GM18868 (cell line): ENCODE data around the gene CHI3L1.

Experiments used
- ATAC-seq: cut with Tn5 transposase; IDR thresholded peaks from one replicate; pipeline ENCODE4 v1.9.1; 2021; ENCODE audit warnings: mild to moderate bottlenecking, moderate library complexity; ENCODE audit not compliant: unreplicated experiment

Gene CHI3L1

DNA sequence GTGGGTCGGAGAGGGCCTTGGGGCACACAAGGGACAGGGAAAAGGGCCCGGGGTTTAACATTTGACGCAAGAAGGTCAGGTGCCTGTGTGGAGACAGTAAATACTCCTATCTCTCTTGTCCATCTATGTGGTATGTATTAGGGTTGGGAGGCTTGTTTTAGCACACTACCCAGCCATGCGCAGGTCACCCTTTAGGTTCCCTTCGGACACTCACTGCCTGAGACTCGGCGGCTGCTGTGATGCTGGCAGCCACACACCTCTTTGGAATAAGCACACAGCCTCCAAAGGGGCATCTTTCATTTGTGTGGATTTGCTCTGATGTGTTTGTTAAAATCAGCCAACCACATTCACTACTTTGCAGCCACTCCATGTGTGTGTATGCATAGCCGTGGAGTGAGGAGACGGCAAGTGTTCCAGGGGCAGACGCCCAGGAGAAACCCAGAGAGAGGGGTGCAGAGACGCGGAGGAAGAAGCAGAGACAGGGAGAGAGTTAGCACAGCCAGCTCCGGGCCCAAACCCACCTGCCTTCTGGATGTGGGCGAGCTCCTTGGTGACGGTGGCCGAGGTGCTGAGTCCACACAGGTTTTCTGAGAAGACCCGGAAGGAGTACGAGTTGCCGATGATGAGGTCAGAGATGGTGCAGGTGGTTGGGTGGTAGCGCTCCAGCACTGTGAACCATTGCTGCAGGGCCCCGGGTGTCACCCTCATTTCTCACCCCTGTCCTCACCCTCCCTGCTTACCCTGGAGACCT, 16.6 kb downstream of the CHI3L1 start:
- no peak for ATAC-seq

DNA sequence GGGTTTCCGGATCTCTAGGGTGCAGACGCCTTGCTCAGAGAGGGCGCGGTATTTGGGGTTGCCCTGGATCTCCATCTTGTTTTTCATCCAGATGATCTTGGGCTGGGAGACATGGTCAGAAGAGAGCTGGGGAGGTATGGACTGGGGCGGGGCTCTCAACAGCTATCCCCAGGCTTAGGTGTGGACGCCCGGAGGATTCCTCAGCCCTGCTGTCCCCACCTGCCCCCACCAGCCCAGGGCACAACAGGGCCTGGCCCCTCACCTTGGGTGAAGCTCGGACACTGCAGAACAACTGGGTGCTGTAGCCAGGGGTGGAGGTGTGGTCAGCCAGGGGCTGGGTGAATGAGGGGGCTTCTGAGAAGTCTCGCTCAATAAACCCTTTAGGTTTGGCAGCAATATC, 17.5 kb downstream of the CHI3L1 start:
- ATAC-seq, result no peak

DNA sequence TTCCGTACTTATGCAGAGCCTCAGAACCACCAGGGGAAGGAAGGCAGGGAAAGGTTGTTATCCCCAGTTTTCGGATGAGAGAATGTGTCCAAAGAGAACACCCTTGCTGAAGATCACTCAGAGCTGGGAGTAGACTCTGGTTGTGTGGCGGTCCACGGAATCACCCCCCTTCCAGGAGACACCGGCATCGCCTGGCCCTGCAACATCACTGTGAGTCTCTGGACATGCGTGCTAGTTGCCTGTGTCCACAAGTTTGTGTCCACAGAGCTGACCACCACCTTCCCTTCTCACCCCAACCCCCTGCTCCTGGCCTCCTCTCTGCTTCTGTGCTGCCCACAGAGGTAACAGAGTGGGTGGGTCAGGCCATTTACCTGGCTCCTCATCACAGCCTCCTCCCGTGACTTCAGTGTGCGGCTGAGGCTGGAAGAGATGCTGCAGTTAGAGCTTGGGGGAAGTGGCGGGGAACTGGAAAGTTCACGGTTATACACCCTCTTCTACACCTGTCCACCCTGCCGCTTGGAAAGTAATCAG, 18.2 kb downstream of the CHI3L1 start:
- no peak for ATAC-seq

DNA sequence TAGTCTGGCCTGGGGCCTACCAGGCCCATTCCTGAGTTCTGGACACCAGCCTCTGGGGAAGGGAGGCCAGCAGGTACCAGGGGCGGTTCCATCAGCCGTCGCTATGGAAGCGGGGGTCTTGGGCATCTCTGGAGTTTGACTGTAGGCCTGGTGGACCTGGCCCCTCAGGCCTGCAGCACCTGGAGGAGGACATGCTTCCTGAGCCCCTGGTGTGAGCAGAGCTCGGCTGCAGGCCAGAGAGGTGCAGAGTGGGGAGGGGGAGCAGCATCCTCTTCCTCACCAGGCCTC, 18.6 kb downstream of the CHI3L1 start:
- no peak for ATAC-seq

DNA sequence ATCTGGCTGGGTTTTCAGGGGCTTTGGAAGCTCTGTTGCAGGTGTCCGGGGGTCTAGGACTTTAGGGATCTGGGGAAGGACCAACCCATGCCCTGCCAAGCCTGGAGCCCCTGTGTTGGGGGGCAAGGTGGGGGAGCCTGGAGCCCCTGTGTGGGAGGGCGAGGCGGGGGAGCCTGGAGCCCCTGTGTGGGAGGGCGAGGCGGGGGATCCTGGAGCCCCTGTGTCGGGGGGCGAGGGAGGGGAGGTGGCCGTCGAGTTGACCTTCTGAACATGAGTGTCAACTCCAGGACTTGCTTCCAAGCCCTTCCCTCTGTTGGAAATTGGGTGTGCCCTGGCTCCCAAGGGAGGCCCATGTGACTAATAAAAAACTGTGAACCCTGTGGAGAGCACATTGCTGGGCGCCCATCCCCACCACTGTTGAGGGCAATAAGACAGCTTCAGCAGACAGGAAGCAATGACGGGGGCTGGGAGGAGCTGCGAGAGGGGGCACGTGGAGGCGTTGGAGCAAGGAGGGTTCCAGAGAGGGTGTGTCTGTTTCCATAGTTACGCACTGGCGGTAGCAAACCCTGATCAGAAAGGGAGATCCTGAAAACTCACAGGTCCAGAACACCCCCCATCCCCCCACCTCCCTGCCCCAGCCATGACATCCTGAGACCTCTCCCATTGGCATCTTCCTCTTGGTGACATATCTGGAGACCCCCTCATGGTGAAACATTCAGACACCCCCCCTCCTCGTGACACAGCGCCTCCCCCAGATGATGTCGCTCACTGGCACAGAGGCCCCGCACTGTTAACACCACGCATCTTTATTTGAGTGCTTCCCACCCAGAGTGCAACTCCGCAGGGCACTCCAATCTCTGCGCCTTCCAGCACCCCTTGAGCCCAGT, 19.2 kb downstream of the CHI3L1 start:
- no peak for ATAC-seq

DNA sequence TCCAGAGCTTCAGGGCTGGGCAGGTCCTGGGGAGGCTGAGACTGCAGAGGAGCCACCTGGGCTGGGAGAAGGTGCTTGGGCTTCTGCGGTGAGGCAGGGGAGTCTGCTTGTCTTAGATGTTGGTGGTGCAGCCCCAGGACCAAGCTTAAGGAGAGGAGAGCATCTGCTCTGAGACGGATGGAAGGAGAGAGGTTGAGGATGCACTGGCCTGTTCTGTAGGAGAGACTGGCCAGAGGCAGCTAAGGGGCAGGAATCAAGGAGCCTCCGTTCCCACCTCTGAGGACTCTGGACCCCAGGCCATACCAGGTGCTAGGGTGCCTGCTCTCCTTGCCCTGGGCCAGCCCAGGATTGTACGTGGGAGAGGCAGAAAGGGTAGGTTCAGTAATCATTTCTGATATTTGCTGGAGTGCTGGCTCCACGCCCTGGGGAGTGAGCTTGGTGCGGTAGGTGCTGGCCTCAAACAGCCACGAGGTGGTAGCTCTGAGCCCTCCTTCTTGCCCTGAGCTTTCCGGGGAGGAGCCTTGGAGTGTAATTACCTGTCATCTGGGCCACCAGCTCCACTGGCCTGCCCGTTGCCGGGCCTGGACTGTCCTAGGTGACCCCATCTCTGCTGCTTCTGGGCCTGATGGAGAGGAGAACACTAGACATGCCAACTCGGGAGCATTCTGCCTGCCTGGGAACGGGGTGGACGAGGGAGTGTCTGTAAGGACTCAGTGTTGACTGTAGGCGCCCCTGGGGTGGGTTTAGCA, 20.1 kb downstream of the CHI3L1 start:
- ATAC-seq, result no peak

DNA sequence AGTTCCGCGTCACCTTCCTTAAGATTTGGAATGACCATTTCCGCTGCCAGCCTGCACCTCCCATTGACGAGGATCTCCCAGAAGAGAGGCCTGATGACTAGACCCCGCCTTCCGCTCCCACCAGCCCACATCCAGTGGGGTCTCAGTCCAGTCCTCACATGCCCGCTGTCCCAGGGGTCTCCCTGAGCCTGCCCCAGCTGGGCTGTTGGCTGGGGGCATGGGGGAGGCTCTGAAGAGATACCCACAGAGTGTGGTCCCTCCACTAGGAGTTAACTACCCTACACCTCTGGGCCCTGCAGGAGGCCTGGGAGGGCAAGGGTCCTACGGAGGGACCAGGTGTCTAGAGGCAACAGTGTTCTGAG, 20.7 kb downstream of the CHI3L1 start:
- no peak for ATAC-seq

DNA sequence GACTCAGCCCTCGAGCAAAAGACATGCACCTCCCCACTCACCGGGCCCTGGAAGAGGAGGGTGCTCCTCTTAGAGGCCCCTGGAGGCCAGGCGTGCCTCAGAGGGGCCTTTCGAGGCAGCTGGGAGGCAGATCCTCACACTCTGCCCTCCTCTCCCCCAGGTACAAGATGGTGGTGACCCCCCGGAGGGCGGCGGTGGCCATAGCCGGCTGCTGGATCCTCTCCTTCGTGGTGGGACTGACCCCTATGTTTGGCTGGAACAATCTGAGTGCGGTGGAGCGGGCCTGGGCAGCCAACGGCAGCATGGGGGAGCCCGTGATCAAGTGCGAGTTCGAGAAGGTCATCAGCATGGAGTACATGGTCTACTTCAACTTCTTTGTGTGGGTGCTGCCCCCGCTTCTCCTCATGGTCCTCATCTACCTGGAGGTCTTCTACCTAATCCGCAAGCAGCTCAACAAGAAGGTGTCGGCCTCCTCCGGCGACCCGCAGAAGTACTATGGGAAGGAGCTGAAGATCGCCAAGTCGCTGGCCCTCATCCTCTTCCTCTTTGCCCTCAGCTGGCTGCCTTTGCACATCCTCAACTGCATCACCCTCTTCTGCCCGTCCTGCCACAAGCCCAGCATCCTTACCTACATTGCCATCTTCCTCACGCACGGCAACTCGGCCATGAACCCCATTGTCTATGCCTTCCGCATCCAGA, 21.3 kb downstream of the CHI3L1 start:
- ATAC-seq, result no peak

DNA sequence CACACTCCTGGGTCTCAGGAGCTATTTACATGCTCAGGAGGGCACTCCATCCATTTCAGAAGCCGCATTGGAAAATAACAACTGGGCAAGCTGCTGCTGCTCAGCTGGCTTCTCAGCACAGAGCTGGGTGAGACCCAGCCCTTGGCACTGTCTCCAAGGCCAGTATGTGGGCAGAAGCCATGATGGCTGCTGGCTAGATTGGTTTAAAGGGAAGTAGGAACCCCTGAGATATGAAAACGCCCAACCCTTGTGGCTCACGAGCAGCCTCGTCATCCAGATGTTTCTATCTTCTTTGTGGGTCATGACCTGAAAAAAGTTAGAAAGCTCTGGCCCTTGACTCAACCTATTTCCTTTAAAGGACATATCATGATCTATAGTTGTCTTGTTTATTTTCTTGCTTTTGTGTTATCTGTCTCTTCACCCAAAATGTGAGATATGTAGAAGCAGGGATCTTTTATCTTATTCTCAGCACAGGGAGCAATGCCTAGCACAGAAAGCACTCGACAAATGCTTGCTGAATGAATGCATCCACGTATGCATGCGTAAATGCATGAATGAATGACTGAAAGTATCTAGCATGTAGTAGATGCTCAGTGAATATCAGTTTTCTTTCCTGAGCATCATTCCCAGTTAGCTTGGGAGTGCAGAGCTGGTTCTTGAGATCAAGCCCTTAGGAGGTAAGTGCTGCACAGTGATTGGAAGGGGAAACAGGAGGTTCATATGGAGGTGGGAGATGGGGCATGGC, 22.4 kb downstream of the CHI3L1 start:
- no peak for ATAC-seq

DNA sequence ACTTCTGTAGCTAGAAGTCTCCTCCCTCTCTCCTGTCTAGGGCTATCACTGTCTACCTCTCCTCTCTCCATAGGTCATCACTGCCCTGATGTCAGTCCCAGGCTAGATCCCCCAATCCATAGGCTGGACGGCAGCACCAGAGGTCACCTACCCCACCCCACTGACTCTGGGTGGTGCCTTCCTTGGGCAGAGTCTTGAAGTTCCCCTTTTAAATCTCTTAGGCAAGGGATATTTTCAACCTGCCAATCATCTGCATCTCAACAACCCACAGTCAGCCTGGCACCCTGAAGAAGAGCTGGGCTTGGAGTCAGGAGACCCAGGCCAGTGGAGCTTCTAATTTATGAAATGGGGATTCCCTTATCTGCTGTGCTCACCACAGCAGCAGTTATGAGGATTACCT, 24.1 kb downstream of the CHI3L1 start:
- ATAC-seq, result no peak

DNA sequence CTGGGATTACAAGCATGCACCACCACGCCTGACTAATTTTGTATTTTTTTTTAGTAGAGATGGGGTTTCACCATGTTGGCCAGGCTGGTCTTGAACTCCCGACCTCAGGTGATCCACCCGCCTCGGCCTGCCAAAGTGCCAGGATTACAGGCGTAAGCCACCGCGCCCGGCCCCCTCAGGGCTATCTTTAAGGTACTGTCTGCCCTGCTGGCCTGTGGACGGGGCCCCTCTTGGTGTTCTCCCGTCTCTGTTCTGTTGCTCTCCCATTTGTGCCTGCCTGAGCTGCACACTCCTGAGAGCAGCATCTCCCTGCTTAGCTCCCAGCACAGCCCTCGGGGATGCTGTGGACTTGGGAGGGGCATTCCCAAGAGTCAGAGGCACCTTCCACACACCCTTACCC, 24.8 kb downstream of the CHI3L1 start:
- ATAC-seq, result no peak

DNA sequence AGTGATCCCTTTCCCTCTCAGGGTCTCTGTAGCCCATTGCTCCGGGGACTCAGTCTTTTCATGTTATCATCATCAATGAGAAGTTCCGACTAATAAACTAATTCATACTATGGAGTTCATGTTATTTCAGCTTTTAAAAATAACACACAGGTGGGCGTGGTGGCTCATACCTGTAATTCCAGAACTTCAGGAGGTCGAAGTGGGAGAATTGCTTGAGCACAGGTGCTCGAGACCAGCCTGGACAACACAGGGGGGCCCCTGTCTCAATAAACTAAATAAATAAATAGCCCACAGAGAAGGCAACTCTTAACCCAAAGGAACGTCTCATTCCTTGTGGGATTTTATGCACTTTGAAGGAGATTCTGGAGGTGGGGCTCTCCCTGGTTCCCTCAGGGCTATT, 25.3 kb downstream of the CHI3L1 start:
- ATAC-seq, result no peak

DNA sequence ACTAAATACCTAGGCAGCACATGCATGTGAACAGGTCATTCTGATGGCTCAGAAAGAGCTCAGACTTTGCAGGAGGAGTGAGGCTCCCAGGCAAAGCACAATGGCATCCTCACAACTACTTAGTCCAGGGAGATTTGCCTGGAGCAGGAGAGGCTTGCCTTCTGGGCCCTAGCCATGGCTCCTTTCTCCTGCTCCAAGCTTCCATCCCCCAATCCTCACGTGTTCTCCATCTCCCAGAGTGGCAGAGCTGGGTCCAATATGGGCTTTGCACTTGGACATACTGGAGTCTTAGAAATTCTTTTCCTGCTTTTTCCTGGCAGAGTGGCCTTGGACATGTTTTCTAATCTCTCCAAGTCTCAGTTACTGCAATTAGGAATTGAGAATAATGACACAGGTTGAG, 26.7 kb downstream of the CHI3L1 start:
- ATAC-seq, result no peak

DNA sequence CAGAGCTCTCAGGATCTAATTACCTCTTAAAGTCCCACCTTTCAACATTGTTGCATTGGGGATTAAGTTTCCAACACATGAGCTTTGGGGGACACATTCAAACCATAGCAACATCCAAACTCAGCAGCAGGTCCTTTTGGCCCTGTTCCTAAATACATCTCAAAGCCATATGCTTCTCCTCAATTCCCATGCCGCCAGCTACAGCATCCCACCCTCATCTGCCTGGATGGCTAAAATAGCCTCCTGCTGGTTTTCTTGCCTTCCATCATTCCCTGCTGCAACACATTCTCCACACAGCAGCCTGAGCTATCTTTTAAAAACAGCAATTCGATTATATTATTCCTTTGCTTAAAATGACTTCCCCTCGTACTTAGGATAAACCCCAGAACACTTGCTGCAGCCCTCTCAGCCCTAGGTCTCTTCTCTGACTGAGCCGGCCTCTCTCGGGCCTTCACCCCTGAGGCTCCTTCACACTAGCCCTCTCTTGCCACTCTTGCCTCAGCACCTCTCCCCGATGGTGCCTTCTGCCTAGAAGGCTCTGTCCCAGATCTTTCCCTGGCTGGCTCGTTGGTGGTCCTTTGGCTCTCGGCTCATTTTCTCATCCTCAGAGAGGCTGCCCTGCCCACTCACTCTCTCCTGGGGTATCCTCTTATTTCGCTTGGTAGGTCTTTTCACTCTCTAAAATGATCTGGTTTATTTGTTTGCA, 27.4 kb downstream of the CHI3L1 start:
- no peak for ATAC-seq

DNA sequence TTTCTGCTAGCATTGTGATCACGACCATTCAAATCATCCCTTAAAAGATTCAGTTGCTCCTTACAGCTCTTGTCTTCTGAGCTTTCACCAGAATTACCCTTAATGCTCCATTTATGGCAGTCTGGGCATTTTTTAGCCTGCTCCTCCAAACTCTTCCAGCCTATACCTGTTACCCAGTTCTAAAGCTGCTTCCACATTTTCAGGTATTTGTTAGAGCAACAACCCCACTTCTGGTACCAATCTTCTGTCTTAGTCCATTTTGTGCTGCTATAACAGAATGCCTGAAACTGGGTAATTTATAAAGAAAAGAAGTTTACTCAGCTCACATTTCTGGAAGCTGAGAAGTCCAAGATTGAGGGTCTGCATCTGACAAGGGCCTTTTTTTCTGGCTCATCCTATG, 28.1 kb downstream of the CHI3L1 start:
- ATAC-seq, result no peak

DNA sequence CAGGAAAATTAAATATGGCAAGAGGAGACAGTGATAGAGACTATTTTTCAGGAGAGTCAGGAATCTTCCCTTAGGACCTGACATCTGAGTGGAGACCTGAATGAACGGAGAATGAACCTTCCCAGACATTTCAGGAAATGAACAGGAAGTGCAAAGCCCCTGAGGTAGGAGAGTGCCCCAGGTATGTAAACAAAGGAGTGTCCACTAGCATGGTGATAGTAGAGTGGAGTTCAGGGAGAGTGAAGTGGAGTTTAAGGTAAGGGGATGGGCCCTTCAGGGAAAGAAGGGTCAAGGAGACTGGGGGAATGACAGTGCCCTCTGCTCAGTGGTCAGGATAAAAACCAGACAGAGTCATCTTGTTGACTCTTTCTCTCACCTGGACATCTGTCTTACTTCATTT, 30.2 kb downstream of the CHI3L1 start:
- no peak for ATAC-seq

DNA sequence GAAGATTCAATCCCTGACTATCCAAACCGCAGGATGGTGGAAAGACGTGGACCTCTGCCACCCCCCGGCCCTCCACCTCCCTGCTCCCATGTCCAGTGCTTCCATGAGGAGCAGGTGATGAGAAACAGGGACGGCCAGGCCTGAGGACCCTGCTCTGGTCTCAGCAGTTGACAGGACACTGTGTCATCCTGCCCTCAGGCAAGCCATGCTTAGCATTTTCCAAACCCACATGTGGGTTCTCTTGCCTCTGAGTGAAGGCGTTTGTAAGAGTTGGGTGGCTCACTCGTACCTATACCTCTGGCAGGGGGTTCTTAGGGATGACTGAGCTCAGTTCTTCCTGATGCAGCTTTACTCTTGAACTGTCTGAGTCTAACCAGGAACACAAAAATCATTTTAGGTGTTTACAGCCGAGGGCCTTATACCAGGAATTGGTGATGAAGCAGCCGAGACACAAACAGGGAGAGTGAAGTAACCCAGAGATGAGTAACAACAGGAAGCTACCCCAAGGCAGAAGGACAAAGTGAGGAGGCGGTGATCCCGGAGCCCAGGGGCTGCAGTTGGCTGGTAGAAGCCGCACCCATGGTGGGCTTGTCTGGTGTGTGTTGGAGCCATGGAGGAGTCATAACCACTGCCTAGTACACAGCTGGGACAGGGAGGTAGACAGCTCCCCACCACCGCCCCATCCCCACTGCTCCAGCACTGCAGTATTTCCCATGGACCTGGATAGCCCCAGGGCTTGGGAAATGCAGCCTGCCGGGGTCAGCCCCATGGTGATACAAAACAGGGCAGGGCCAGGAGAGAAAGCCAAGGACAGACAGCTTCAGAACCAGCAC, 32.3 kb downstream of the CHI3L1 start:
- no peak for ATAC-seq

DNA sequence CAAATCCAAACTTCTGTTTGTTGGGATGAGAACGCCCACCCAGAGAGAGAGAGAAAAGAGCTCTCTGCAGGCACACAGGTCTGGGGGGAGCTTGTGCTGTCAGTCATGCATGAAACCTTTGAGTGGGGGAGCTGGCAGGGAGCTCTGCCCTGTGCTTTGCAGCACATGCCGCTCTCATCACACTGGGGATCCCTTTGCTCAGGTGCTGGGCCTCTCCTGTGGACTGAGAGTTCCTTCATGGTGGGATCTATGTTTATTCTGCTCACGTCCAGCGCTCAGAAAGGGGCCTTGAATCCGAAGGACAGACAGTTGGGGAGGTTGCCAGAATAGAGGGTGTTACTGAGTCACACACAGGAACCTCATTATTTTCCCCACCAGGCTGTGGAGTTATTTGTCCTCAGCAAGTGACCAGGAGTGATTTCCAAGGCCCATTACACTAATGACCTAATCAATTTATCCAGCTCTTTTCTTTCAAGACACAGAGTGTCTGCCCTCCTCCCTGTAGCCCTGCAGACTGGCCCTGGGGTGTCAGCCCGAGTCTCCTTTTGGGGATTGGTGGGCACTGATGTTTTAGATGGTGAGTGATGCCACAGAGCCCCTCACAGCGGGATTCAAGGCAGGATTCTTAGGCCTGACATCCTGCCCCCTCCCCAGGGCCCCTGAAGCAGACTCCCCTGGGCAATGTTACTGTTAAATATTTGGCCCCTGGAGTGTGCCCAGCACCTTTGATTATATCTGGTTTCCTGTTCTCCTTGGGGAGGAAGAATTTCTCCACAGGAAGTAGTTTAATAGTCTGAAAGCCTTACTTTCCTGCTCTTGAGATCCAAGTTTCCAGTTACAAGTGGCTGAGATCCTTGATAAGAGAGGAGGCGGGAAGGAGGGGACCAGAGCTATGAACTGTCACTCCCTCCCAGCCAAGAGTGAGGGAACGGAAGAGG, 33.2 kb downstream of the CHI3L1 start:
- no peak for ATAC-seq
